HL-60/S4 treated with retinoic acid at 250 ng/mL for 4 days and 3 days (cell line): Measurements from ENCODE around the gene SLC39A11.
"Not testable (repeated sequence)": the region's sequence is repeated elsewhere in the genome, so short reads cannot be mapped to it uniquely, and the experiment has no call there.

Source experiments
- in situ Hi-C: fragments of 300-500 bp; cut with MboI; formaldehyde crosslinking; loops from 2 replicates; pipeline ENCODE4 v1.7.0; 2022; ENCODE audit warnings: low sequenced_read_pairs

The SLC39A11 gene

DNA sequence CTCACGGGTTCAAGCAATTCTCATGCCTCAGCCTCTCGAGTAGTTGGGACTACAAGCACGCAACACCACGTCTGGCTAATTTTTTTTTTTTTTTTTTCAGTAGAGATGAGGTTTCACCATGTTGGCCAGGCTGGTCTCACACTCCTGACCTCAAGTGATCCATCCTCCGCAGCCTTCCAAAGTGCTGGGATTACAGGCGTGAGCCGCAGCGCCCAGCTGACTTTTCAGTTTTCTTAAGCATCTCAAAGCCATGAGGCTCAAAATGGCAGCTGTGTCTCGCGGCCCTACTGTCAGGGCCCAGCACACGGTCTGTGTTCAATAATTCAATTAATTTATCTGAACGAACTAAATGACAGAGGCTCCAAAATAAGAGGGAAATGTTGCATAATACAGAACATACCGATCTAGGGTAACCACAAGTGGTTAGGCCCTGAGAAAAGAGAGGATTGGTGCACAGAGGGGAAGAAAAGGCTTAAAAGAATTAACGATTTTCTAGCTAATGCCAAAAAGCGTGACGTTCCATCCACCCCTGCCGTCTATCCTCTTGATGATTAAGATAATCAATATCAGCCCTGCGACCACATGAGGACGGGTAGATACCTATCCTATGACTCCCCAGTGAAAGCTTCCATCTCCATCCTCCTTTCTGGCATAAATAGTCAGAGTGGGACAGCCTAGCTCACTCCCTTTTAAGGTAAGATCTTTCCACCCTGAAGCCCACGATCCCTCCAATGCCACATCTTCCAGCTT, 136.9 kb downstream of the SLC39A11 start:
- in situ Hi-C loops = no loop called here

GRCh38 chr17:72954579-72954978, 137.9 kb downstream of the SLC39A11 start:
- in situ Hi-C loops = no loop called here

DNA sequence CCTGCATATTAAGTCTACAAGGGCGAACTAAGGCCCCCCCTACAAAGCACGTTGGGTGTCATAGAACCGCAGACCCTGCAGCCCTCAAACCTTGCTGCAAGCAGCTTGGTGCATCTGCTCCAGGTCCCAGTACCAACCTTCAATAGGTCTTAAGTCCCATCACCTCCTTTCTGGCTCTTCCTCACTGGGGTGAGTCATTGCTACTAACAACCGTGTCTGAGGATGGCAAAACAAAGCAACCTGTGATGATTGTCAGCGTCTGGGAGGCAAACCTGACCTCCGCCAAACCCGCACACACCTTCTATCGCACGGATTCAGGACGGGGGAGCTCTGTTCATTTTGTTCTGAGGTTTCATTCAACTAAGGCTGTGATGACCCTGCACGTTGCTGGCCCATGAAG, 138.9 kb downstream of the SLC39A11 start:
- in situ Hi-C loops = no loop called here

- in situ Hi-C loops = no loop called here
These were observed 139.7 kb downstream of the SLC39A11 start for GRCh38 chr17:72952641-72953315.

DNA sequence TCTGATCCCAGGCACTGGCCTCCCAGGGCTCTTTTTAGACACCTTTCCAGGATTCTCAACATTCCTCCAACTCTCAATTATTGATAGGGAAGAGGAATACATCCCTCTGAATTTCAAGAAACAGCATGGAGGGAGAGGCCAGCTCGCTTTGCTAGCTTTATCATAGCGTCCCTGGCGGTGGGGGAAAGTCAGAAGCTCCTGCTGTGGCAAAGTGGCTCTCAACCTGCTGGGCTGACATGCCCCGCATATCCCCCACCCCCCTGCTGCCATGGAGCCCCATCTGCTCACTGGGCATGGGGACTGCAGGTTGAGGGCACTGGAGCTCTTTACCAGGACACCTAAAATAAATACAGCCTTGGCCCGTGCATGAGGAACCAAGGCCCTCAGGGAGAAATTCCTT, 140.3 kb downstream of the SLC39A11 start:
- in situ Hi-C loops = no loop called here

- in situ Hi-C loops = no loop called here
These were observed 142.1 kb downstream of the SLC39A11 start for GRCh38 chr17:72950242-72950931.

DNA sequence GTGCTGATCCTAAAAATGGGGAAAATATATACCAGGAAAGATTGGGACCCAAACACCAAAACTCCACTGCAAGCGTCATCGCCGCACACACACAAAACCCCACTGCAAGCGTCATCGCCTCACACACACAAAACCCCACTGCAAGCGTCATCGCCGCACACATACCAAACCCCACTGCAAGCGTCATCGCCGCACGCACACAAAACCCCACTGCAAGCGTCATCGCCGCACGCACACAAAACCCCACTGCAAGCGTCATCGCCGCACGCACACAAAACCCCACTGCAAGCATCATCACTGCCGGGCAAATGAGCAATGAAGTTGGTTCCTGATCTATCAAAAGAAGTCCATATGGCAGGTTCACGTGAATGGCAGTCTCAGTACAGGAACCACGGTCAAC, 144.4 kb downstream of the SLC39A11 start:
- in situ Hi-C loops = no loop called here

DNA sequence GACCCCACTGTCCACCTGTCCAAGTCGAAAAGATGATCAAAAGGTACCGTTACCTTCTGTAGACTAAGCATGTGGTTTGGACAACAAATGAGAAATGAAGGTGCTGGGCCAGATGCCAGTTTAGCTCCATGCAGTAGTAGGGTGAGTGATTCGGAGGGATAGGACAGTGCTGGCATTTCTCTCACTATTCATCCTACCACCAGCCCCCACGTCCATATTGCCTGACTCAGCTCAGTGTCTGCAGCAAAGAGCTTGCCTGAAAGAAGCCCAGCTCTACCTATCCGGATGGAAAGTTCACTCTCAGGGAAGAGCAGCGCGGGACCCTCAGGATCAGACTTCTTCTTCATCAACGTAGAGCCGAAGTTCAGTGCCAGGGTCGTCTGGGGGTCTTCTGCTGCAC, 145.0 kb downstream of the SLC39A11 start:
- in situ Hi-C loops = no loop called here

DNA sequence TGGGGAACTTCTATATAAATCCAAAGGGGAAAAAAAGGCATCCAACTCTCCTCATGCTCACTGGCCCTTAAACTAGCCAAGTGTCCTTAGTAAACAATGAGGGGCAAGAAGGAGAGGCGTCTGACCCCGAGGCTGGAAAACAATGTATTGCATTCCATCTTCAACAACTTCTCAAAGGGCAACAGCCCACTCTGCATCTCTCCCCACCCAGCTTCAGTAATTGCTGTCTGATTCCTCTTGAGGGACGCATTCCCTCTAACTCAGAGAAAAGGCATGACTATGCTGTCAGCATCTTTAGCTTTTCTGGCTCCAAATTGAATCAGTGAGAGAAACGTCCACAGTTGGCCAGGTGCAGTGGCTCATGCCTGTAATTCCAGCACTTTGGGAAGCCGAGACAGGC, 145.8 kb downstream of the SLC39A11 start:
- in situ Hi-C loops = no loop called here

GRCh38 chr17:72946156-72946555, 146.3 kb downstream of the SLC39A11 start:
- in situ Hi-C loops = no loop called here

DNA sequence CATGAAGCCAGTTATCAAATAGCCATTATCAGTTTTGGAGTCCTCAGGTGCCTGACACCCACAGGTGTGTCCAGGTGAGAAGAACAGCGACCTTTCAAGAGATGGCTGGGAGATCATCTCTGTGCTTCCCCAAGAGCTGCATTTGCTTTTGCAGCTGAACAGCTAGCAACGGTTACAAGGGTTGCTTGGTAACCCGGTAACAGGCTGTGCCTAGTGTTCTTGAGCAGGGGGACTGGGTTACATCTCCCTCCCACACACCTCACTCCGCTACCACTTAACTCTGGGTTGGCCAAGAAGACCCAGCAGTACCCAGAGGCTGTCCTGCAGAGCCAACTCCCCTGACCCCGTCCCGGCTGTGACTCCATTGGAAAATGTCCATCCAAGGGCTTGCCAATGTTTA, 147.0 kb downstream of the SLC39A11 start:
- in situ Hi-C loops = no loop called here

GRCh38 chr17:72943826-72944689, 148.4 kb downstream of the SLC39A11 start:
- in situ Hi-C loops = no loop called here

GRCh38 chr17:72942579-72942978, 149.9 kb downstream of the SLC39A11 start:
- in situ Hi-C loops = no loop called here

DNA sequence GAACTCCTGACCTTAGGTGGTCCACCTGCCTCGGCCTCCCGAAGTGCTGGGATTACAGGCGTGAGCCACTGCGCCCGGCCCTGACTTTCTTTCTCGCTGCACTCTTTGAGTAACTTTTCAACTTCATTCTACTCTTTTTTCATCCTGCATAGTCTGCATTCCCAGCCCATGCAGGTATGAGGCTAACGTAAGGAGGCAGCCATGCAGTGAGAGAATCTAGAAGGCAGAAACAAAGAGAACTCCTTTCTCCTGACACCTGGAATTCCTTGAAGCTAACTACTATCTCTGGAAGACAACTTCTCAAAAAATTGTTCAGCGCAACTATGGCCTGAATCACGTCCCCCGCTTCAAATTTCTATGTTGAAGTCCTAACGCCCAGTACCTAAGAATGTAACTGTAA, 152.0 kb downstream of the SLC39A11 start:
- in situ Hi-C loops = no loop called here

GRCh38 chr17:72938482-72938881, 154.0 kb downstream of the SLC39A11 start:
- in situ Hi-C loops = no loop called here

DNA sequence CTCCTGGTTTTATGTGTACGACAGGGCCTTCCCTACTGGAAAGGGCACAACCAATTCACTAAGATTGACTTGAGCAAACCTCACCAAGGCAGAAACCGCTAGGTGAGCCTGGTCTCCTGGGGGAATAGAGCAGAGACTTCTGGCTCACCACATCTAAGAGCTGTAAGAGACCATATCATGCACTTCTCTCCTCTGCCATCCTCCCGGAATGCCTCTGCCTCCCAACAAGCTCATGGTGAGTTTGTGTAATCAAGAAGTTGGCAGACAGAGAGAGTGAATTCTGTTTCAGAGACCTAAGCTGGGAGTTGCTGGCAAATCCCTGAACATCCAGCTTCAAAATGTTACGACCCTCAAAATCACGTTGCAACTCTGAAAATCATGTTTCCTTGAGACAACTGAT, 154.8 kb downstream of the SLC39A11 start:
- in situ Hi-C loops = no loop called here

GRCh38 chr17:72937254-72937653, 155.2 kb downstream of the SLC39A11 start:
- in situ Hi-C loops = not testable (repeated sequence)

DNA sequence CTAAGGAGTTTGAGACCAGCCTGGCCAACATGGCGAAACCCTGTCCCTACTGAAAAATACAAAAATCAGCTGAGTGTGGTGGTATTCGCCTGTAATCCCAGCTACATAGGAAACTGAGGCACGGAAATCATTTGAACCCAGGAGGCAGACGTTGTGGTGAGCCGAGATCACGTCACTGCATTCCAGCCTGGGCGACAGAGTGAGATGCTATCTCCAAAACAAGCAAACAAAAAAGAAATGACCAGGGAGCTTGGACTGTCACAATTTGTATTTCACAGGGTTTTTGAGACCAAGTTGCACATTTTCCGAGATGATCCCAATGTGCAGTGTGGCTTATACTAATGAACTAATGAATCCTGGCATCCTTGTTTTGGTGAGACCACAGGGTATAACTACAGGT, 156.5 kb downstream of the SLC39A11 start:
- in situ Hi-C loops = no loop called here

GRCh38 chr17:72934927-72935326, 157.6 kb downstream of the SLC39A11 start:
- in situ Hi-C loops = no loop called here

DNA sequence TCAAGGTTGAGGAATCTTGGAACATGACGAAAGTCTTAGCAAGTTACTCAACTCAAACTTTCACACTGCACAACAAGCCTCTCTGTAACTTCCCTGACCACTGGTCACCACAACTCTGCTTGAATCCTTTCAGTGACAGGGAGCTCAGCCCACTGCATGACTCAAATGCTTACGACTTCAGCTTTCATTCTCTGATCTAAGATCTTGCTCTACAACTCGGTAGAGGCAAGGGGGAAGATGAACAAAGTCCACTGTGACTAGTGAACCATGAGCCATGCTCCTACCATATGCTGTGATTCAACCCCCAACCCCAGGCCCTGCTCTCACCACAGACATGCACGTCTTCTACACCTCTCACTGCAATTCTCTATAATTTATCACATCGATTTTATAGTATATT, 160.9 kb downstream of the SLC39A11 start:
- in situ Hi-C loops = no loop called here

GRCh38 chr17:72931163-72931562, 161.3 kb downstream of the SLC39A11 start:
- in situ Hi-C loops = no loop called here
